HG02759 (cell line): ENCODE data around the gene DDIAS.
A peak's percentile ranks its signal among the peaks of the same experiment; 100 is the strongest.
"Not testable (repeated sequence)": the region's sequence is repeated elsewhere in the genome, so short reads cannot be mapped to it uniquely, and the experiment has no call there.

Experiments used
- ATAC-seq: cut with Tn5 transposase; IDR thresholded peaks from one replicate; pipeline ENCODE4 v1.9.1; 2021; ENCODE audit warnings: mild to moderate bottlenecking, moderate library complexity; ENCODE audit not compliant: unreplicated experiment

The DDIAS gene

GRCh38 chr11:82962021-82962420, 60.5 kb downstream of the DDIAS start:
- ATAC-seq, result not testable (repeated sequence)

- no peak for ATAC-seq
Observed at GRCh38 chr11:82967381-82967780, 65.8 kb downstream of the DDIAS start.

GRCh38 chr11:82969811-82970210, 68.3 kb downstream of the DDIAS start:
- peak; percentile 90 for ATAC-seq

GRCh38 chr11:82970507-82971083, 69.1 kb downstream of the DDIAS start:
- ATAC-seq, result not testable (repeated sequence)

- peak; percentile 55 for ATAC-seq
Observed at GRCh38 chr11:82971519-82971946, 70.0 kb downstream of the DDIAS start.

- ATAC-seq, result no peak
Observed at GRCh38 chr11:82972103-82972502, 70.6 kb downstream of the DDIAS start.

GRCh38 chr11:82974135-82974534, 72.6 kb downstream of the DDIAS start:
- no peak for ATAC-seq

- no peak for ATAC-seq
Observed at GRCh38 chr11:82974851-82975250, 73.3 kb downstream of the DDIAS start.

GRCh38 chr11:82975882-82976281, 74.3 kb downstream of the DDIAS start:
- ATAC-seq, result no peak

GRCh38 chr11:82976786-82977185, 75.2 kb downstream of the DDIAS start:
- ATAC-seq, result no peak

- peak; percentile 51 for ATAC-seq
Observed at GRCh38 chr11:82978422-82979099, 77.0 kb downstream of the DDIAS start.

- ATAC-seq, result no peak
Observed at GRCh38 chr11:82979824-82980223, 78.3 kb downstream of the DDIAS start.

GRCh38 chr11:82980292-82980691, 78.8 kb downstream of the DDIAS start:
- ATAC-seq, result no peak

GRCh38 chr11:82980947-82981346, 79.4 kb downstream of the DDIAS start:
- ATAC-seq, result no peak

GRCh38 chr11:82981852-82982251, 80.3 kb downstream of the DDIAS start:
- ATAC-seq, result no peak
